Panc1 (cell line): ENCODE results near the gene PM20D1. TPM values are rescaled to one million over a fixed set of nuclear protein-coding genes. Genes with fewer than 3 reads are reported as not detected.
"Not testable (repeated sequence)": the region's sequence is repeated elsewhere in the genome, so short reads cannot be mapped to it uniquely, and the experiment has no call there.

ENCODE experiments used
- ATAC-seq: fragments of 200-7000 bp; cut with Tn5 transposase; 2 replicates; pipeline ENCODE4 v1.9.1; 2020; ENCODE audit warnings: mild to moderate bottlenecking, moderate library complexity
- BruUV-seq: library from RNA; stranded (reverse); fragments of 400-500 nt; replicated peaks from 2 replicates; lab custom pipeline; 2021; lab: Mats Ljungman, UMichigan
- CTCF ChIA-PET: fragments of 300-600 bp; sonication (Branson Sonifier 250); formaldehyde crosslinking; loops from one replicate; lab custom pipeline; 2022; ENCODE audit warnings: antibody characterized with exemption; lab: Charles Lee
- POLR2A ChIA-PET: fragments of 300-600 bp; sonication (Branson Sonifier 250); formaldehyde crosslinking; loops from one replicate; lab custom pipeline; 2022; ENCODE audit warnings: antibody characterized with exemption; lab: Charles Lee
- DNase-seq: peaks from one replicate; pipeline ENCODE4 v3.0.0-alpha.2; 2010; ENCODE audit warnings: low read depth, low spot score
- H3K27ac ChIP-seq: 2 replicates; pipeline ENCODE4 v1.5.1; 2011; ENCODE audit warnings: mild to moderate bottlenecking, low read length, inconsistent platforms
- H3K27me3 ChIP-seq: fragments of 200-500 bp; sonication (Bioruptor generic); 2 replicates; pipeline ENCODE4 v1.6.0; 2014; ENCODE audit warnings: low read length, inconsistent platforms; ENCODE audit not compliant: control insufficient read depth, insufficient read depth
- H3K36me3 ChIP-seq: fragments of 200-500 bp; sonication (Bioruptor generic); 2 replicates; pipeline ENCODE4 v1.5.1; 2014; ENCODE audit warnings: inconsistent platforms, mild to moderate bottlenecking, low read length, moderate library complexity; ENCODE audit not compliant: control insufficient read depth, insufficient read depth
- H3K4me1 ChIP-seq: 2 replicates; pipeline ENCODE4 v1.5.1; 2011; ENCODE audit warnings: inconsistent platforms, mild to moderate bottlenecking, low read length, moderate library complexity; ENCODE audit not compliant: control insufficient read depth, insufficient read depth
- H3K4me3 ChIP-seq, 2 experiments: 2 replicates each; pipeline ENCODE4 v1.5.1; 2011 to 2012; ENCODE audit warnings: low read depth in 2 of 2, low read length in 2 of 2, mild to moderate bottlenecking in 2 of 2, inconsistent platforms in 1 of 2, moderate library complexity in 1 of 2
- H3K9me3 ChIP-seq: fragments of 200-500 bp; sonication (Bioruptor generic); 2 replicates; pipeline ENCODE4 v1.5.1; 2014; ENCODE audit warnings: low read depth, mild to moderate bottlenecking, inconsistent platforms, low read length, moderate library complexity; ENCODE audit not compliant: control insufficient read depth, insufficient read depth
- CTCF ChIP-seq: fragments of 450-650 bp; IDR thresholded peaks from 2 replicates; pipeline ENCODE4 v1.5.1; 2017; ENCODE audit warnings: mild to moderate bottlenecking
- POLR2AphosphoS5 ChIP-seq: IDR thresholded peaks from 2 replicates; pipeline ENCODE4 v1.6.1; 2012; ENCODE audit warnings: mild to moderate bottlenecking, low read depth, low read length, moderate library complexity
- SIN3A ChIP-seq: IDR thresholded peaks from 2 replicates; pipeline ENCODE4 v1.6.1; 2012; ENCODE audit warnings: low read depth, mild to moderate bottlenecking, low read length, moderate library complexity, borderline replicate concordance; ENCODE audit not compliant: insufficient read depth
- TCF7L2 ChIP-seq: IDR thresholded peaks from 2 replicates; pipeline ENCODE4 v1.6.1; 2011; ENCODE audit warnings: mild to moderate bottlenecking, low read depth, low read length, inconsistent platforms
- in situ Hi-C: cut with HindIII; loops from 2 replicates; pipeline ENCODE4 v1.10.0; 2016; ENCODE audit warnings: low sequenced_read_pairs, low pct_unique_long_range_greater_than_20kb
- intact Hi-C: fragments of 100-400 bp; cut with micrococcal nuclease; formaldehyde crosslinking; loops from one replicate; pipeline ENCODE4 v1.10.0; 2022; ENCODE audit not compliant: unreplicated experiment
- total RNA-seq: library from RNA; stranded (reverse); gene quantifications from one replicate; pipeline ENCODE4 v1.2.1, GENCODE V29; 2021; ENCODE audit not compliant: unreplicated experiment
- TF ChIP-seq, protein P1 (sequence below), 2 experiments: IDR thresholded peaks; 2 replicates each; pipeline ENCODE4 v1.6.1; 2011 to 2012; ENCODE audit warnings: low read depth in 2 of 2, control low read depth in 1 of 2, low read length in 1 of 2, mild to moderate bottlenecking in 1 of 2, moderate library complexity in 1 of 2; ENCODE audit not compliant: insufficient read depth in 1 of 2

Gene PM20D1
- total RNA-seq, 1 experiment from 2014 or later: 0.13 TPM

DNA sequence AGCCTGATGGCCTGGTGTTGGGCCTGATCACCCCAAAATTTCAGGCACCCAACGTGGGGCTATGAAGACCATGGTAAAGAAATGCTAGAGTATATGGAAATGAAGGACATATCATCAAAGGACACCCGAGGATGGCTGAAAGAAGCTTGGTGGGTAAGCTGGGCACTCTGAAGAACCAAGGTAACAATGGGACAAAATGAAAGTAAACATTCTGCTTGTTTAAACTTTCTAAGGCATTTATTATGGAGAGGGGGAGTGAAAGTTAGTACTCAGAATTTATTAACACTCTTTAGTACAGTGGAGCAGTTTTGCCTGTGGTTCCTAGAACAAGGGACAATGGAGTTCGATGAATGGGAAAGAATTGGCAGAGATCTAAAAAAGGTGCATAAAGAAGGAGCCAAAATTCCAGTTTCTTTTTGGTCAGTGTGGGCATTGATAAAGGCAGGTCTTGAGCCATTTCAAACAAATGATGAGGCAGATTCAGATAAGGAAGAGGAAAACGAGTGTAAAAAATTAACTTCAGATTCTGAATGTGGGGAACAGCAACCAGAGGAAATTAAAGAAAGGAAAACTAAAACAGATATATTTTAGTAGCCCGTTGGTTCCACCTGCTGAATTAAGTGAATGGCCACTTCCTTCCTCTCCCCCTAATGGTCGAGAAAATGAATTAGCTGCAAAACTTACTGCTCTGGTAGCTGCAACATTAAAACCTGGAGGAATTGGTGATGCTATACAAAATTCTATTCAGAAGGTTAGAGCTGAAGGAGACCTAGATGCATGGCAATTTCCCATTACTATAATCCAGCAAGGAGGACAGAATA lies 8.4 kb upstream of the PM20D1 start:
- Histone ChIP-seq H3K27me3 (no peaks in the 10 kb centered on the region), H3K9me3 (no peaks in the 10 kb centered on the region), H3K27ac (no peak overlapping the region), H3K4me3 (no peak overlapping the region), H3K4me1 (no peaks in the 10 kb centered on the region), H3K36me3 (no peaks in the 10 kb centered on the region)
- ATAC-seq (no peak), DNase-seq (no peak)
- ChIA-PET POLR2A (no interaction called here), CTCF (interaction anchor here (0.7 kb wide), 1 partner anchor 169 kb away, joined by 3 read pairs; no protein-coding TSS in a partner anchor)
- BruUV-seq: no TSS peak
- in situ Hi-C loops (no loop called here), intact Hi-C loops (no loop called here)
- TF ChIP-seq CTCF (no peak; the same call in 1 of the 2 replicates), TCF7L2 (no peak), POLR2AphosphoS5 (no peak), SIN3A (no peak)
- TF ChIP-seq, protein P1, sequence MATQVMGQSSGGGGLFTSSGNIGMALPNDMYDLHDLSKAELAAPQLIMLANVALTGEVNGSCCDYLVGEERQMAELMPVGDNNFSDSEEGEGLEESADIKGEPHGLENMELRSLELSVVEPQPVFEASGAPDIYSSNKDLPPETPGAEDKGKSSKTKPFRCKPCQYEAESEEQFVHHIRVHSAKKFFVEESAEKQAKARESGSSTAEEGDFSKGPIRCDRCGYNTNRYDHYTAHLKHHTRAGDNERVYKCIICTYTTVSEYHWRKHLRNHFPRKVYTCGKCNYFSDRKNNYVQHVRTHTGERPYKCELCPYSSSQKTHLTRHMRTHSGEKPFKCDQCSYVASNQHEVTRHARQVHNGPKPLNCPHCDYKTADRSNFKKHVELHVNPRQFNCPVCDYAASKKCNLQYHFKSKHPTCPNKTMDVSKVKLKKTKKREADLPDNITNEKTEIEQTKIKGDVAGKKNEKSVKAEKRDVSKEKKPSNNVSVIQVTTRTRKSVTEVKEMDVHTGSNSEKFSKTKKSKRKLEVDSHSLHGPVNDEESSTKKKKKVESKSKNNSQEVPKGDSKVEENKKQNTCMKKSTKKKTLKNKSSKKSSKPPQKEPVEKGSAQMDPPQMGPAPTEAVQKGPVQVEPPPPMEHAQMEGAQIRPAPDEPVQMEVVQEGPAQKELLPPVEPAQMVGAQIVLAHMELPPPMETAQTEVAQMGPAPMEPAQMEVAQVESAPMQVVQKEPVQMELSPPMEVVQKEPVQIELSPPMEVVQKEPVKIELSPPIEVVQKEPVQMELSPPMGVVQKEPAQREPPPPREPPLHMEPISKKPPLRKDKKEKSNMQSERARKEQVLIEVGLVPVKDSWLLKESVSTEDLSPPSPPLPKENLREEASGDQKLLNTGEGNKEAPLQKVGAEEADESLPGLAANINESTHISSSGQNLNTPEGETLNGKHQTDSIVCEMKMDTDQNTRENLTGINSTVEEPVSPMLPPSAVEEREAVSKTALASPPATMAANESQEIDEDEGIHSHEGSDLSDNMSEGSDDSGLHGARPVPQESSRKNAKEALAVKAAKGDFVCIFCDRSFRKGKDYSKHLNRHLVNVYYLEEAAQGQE (IDR thresholded peaks at IDR 0.05; ENCODE audit: insufficient read depth in 1 of 2, low read depth in 2 of 2, low read length in 1 of 2): no peak

GRCh38 chr1:205857501-205857900 lies 7.6 kb upstream of the PM20D1 start:
- POLR2A ChIA-PET, H3K27me3 ChIP-seq, H3K9me3 ChIP-seq, intact Hi-C loops, BruUV-seq, ATAC-seq, H3K36me3 ChIP-seq, DNase-seq, H3K27ac ChIP-seq, H3K4me3 ChIP-seq, CTCF ChIA-PET, in situ Hi-C loops, H3K4me1 ChIP-seq: not testable (repeated sequence)

GRCh38 chr1:205856433-205856832 lies 6.5 kb upstream of the PM20D1 start:
- TF ChIP-seq POLR2AphosphoS5 (no peak), SIN3A (no peak), CTCF (no peak), TCF7L2 (no peak)
- TF ChIP-seq, protein P1 (IDR thresholded peaks at IDR 0.05; ENCODE audit: insufficient read depth in 1 of 2, low read depth in 2 of 2, low read length in 1 of 2): no peak
- ChIA-PET POLR2A (no interaction called here), CTCF (interaction anchor here (0.7 kb wide), 1 partner anchor 226 kb away, joined by 3 read pairs; no protein-coding TSS in a partner anchor)
- Histone ChIP-seq H3K4me1 (no peaks in the 10 kb centered on the region), H3K27me3 (no peaks in the 10 kb centered on the region), H3K27ac (no peak overlapping the region), H3K9me3 (0 out of 2 replicates have a peak, but pooled peaks cover 11% of the 10 kb centered on the region), H3K4me3 (no peak overlapping the region), H3K36me3 (no peaks in the 10 kb centered on the region)
- intact Hi-C loops (no loop called here), in situ Hi-C loops (no loop called here)
- BruUV-seq: no TSS peak
- ATAC-seq: no peak
- no peak for DNase-seq
